Endodermal cell (in vitro differentiated cells): ENCODE data around the gene FYTTD1. TPM values are rescaled to one million over a fixed set of nuclear protein-coding genes. Genes with fewer than 3 reads are reported as not detected.

ENCODE experiments used
- DNase-seq: peaks from one replicate; pipeline ENCODE4 v3.0.0-alpha.2; 2017
- H3K27ac ChIP-seq: 2 replicates; pipeline ENCODE4 v1.5.1; 2013; ENCODE audit warnings: mild to moderate bottlenecking, low read depth, low read length, moderate library complexity
- H3K27me3 ChIP-seq: 2 replicates; pipeline ENCODE4 v1.6.1; 2013; ENCODE audit warnings: mild to moderate bottlenecking, low read length, moderate library complexity; ENCODE audit not compliant: insufficient read depth, control insufficient read depth, poor library complexity, severe bottlenecking
- H3K36me3 ChIP-seq: 2 replicates; pipeline ENCODE4 v1.7.0; 2013; ENCODE audit warnings: mild to moderate bottlenecking, low read length, moderate library complexity; ENCODE audit not compliant: control insufficient read depth, insufficient read depth
- H3K4me1 ChIP-seq: one replicate; pipeline ENCODE4 v1.7.0; 2013; ENCODE audit warnings: low read length; ENCODE audit not compliant: control insufficient read depth, insufficient read depth
- H3K4me3 ChIP-seq: 2 replicates; pipeline ENCODE4 v1.5.1; 2013; ENCODE audit warnings: mild to moderate bottlenecking, low read length, moderate library complexity
- H3K9ac ChIP-seq: 2 replicates; pipeline ENCODE4 v1.6.1; 2013; ENCODE audit warnings: mild to moderate bottlenecking, low read length, moderate library complexity; ENCODE audit not compliant: poor library complexity, severe bottlenecking; ENCODE audit errors: extremely low read depth
- H3K9me3 ChIP-seq: 2 replicates; pipeline ENCODE4 v1.6.1; 2013; ENCODE audit warnings: mild to moderate bottlenecking, low read length, moderate library complexity; ENCODE audit not compliant: control insufficient read depth
- H3K27ac Mint-ChIP-seq: 2 replicates; pipeline ENCODE4 v1.8.0; 2020; ENCODE audit warnings: mixed read lengths
- H3K27me3 Mint-ChIP-seq: 2 replicates; pipeline ENCODE4 v1.8.0; 2021; ENCODE audit warnings: mild to moderate bottlenecking, mixed read lengths; ENCODE audit not compliant: insufficient read depth
- H3K36me3 Mint-ChIP-seq: 2 replicates; pipeline ENCODE4 v1.8.0; 2020; ENCODE audit warnings: low read depth, mixed read lengths
- H3K4me1 Mint-ChIP-seq: 2 replicates; pipeline ENCODE4 v1.8.0; 2020; ENCODE audit warnings: mixed read lengths
- H3K4me3 Mint-ChIP-seq: 2 replicates; pipeline ENCODE4 v1.8.0; 2020; ENCODE audit warnings: mild to moderate bottlenecking, moderate library complexity, mixed read lengths
- H3K9me3 Mint-ChIP-seq: 2 replicates; pipeline ENCODE4 v1.8.0; 2020; ENCODE audit warnings: mild to moderate bottlenecking, mixed read lengths
- CTCF ChIP-seq: fragments of 200-600 bp; sonication (generic); conservative IDR thresholded peaks from 2 replicates; pipeline ENCODE4 v1.5.0; 2021; ENCODE audit warnings: antibody characterized with exemption, mild to moderate bottlenecking
- WGBS, 2 experiments: methylation state at CpG; one replicate each; pipeline versions ENCODE4 v1.1.5 to v1.1.7; 2013; ENCODE audit warnings: missing lambda C conversion rate in 2 of 2, mixed read lengths in 1 of 2; ENCODE audit not compliant: insufficient coverage in 1 of 2, insufficient read length in 1 of 2; 5-methylcytosine and 5-hydroxymethylcytosine counted together
- total RNA-seq, 2 donors: library from RNA; stranded (reverse); fragmentation: NEBNext Ultra II Directional in 1 of 2; extraction: Animal tissue kit (Norgen Biotek cat#: 25700) in 1 of 2; gene quantifications; 2 replicates in 1 of 2; 3 replicates in 1 of 2; pipeline ENCODE4 v1.2.1, GENCODE V29; 2021

Gene FYTTD1
- total RNA-seq, 2 donors from 2014 or later: 39.0 to 41.5 TPM

GRCh38 chr3:197736491-197737318 is 13.0 kb upstream of the FYTTD1 start, which contains the start of gene RUBCN:
Gene RUBCN, minus strand, starts transcription at chr3:197736904. Its CDS starts 185 bp downstream, at chr3:197736719.
- Histone ChIP-seq H3K36me3 (no peaks in the 10 kb centered on the region), H3K4me1 (peaks cover 3% of the 10 kb centered on the region), H3K4me3 (peak within 1 kb of the TSS; percentile 97), H3K27ac (peak within 1 kb of the TSS; percentile 50), H3K9ac (peak within 1 kb of the TSS; percentile 60), H3K9me3 (no peaks in the 10 kb centered on the region), H3K27me3 (no peaks in the 10 kb centered on the region)
- peaks cover 1% of the 10 kb centered on the region for H3K27me3 Mint-ChIP-seq
- WGBS, 2 experiments: 0% methylated on average over 48 to 92 of the region's 92 CpGs
- peaks cover 9% of the 10 kb centered on the region for H3K4me1 Mint-ChIP-seq
- peak within 1 kb of the TSS; percentile 80 for H3K4me3 Mint-ChIP-seq
- no peaks in the 10 kb centered on the region for H3K36me3 Mint-ChIP-seq
- H3K27ac Mint-ChIP-seq: peak within 1 kb of the TSS; percentile 94
- no peak for TF ChIP-seq CTCF
- peaks cover 3% of the 10 kb centered on the region for H3K9me3 Mint-ChIP-seq
- peak; percentile 98 for DNase-seq

- WGBS, 2 experiments: 0 to 1% methylated on average over 4 to 6 of the region's 6 CpGs
- peak overlapping the region; percentile 97 for H3K4me3 ChIP-seq
- H3K27me3 ChIP-seq: no peaks in the 10 kb centered on the region
- no peaks in the 10 kb centered on the region for H3K9me3 ChIP-seq
- Mint-ChIP-seq H3K27ac (peak overlapping the region; percentile 94), H3K9me3 (no peaks in the 10 kb centered on the region), H3K27me3 (peaks cover 1% of the 10 kb centered on the region), H3K36me3 (no peaks in the 10 kb centered on the region), H3K4me1 (peaks cover 9% of the 10 kb centered on the region), H3K4me3 (peak overlapping the region; percentile 80)
- H3K9ac ChIP-seq: peak overlapping the region; percentile 60
- H3K4me1 ChIP-seq: peaks cover 3% of the 10 kb centered on the region
- no peak for DNase-seq
- H3K36me3 ChIP-seq: no peaks in the 10 kb centered on the region
- peak overlapping the region; percentile 50 for H3K27ac ChIP-seq
- TF ChIP-seq CTCF: no peak
Measured at GRCh38 chr3:197737319-197737649, 12.4 kb upstream of the FYTTD1 start.

GRCh38 chr3:197737749-197738462 is 11.8 kb upstream of the FYTTD1 start:
- H3K27me3 Mint-ChIP-seq: peaks cover 1% of the 10 kb centered on the region
- Histone ChIP-seq H3K4me1 (peaks cover 3% of the 10 kb centered on the region), H3K9me3 (no peaks in the 10 kb centered on the region), H3K9ac (peak overlapping the region; percentile 60), H3K4me3 (peak overlapping the region; percentile 97), H3K36me3 (no peaks in the 10 kb centered on the region), H3K27me3 (no peaks in the 10 kb centered on the region), H3K27ac (no peak overlapping the region)
- peaks cover 9% of the 10 kb centered on the region for H3K4me1 Mint-ChIP-seq
- peak overlapping the region; percentile 80 for H3K4me3 Mint-ChIP-seq
- no peak for DNase-seq
- no peak overlapping the region for H3K27ac Mint-ChIP-seq
- no peaks in the 10 kb centered on the region for H3K36me3 Mint-ChIP-seq
- no peaks in the 10 kb centered on the region for H3K9me3 Mint-ChIP-seq
- 75 to 76% methylated on average over 8 to 9 of the region's 11 CpGs for WGBS, 2 experiments
- no peak for TF ChIP-seq CTCF
